PC-9 (cell line): ENCODE data around the gene SNCAIP. TPM values are rescaled to one million over a fixed set of nuclear protein-coding genes. Genes with fewer than 3 reads are reported as not detected.

Experiments used
- BruUV-seq: library from RNA; stranded (reverse); fragments of 400-500 nt; replicated peaks from 2 replicates; lab custom pipeline; 2021; lab: Mats Ljungman, UMichigan
- CTCF ChIA-PET: fragments of 300-600 bp; sonication (Branson Sonifier 250); formaldehyde crosslinking; loops from one replicate; lab custom pipeline; 2022; ENCODE audit warnings: antibody characterized with exemption; lab: Charles Lee
- POLR2A ChIA-PET: fragments of 300-600 bp; sonication (Branson Sonifier 250); formaldehyde crosslinking; loops from one replicate; lab custom pipeline; 2022; ENCODE audit warnings: antibody characterized with exemption; ENCODE audit not compliant: unreplicated experiment; lab: Charles Lee
- DNase-seq, 2 experiments: peaks; one replicate each; pipeline versions ENCODE4 v3.0.0 to v3.0.0-alpha.2; 2015 to 2022; ENCODE audit warnings: mixed read lengths in 1 of 2
- H2AFZ ChIP-seq: fragments of 200-600 bp; sonication (generic); 2 replicates; pipeline ENCODE4 v1.8.1; 2017; ENCODE audit warnings: antibody characterized with exemption
- H3F3A ChIP-seq: fragments of 200-600 bp; sonication (generic); 2 replicates; pipeline ENCODE4 v1.8.1; 2017; ENCODE audit warnings: antibody characterized with exemption, mild to moderate bottlenecking, low read depth; ENCODE audit not compliant: insufficient read depth
- H3K27ac ChIP-seq: fragments of 200-600 bp; sonication (generic); 2 replicates; pipeline ENCODE4 v1.6.1; 2016; ENCODE audit warnings: mixed run types
- H3K27me3 ChIP-seq: fragments of 200-600 bp; sonication (generic); 2 replicates; pipeline ENCODE4 v1.6.1; 2016; ENCODE audit warnings: low read depth, mixed run types; ENCODE audit not compliant: insufficient read depth
- H3K36me3 ChIP-seq: fragments of 200-600 bp; sonication (generic); 2 replicates; pipeline ENCODE4 v1.6.1; 2016; ENCODE audit warnings: low read depth, mixed run types
- H3K4me1 ChIP-seq: fragments of 200-600 bp; sonication (generic); replicated peaks from 2 replicates; pipeline ENCODE4 v1.6.1; 2016; ENCODE audit warnings: mixed run types; ENCODE audit not compliant: insufficient read depth
- H3K4me2 ChIP-seq: fragments of 200-600 bp; sonication (generic); 2 replicates; pipeline ENCODE4 v1.6.1; 2017; ENCODE audit warnings: mixed run types
- H3K4me3 ChIP-seq: fragments of 200-600 bp; sonication (generic); 2 replicates; pipeline ENCODE4 v1.6.1; 2016; ENCODE audit warnings: mixed run types
- H3K79me2 ChIP-seq: fragments of 200-600 bp; sonication (generic); 2 replicates; pipeline ENCODE4 v1.6.1; 2017; ENCODE audit warnings: low read depth, mixed run types
- H3K9me2 ChIP-seq: fragments of 200-600 bp; sonication (generic); 2 replicates; pipeline ENCODE4 v1.8.1; 2017; ENCODE audit warnings: mild to moderate bottlenecking; ENCODE audit not compliant: insufficient read depth
- H3K9me3 ChIP-seq: fragments of 200-600 bp; sonication (generic); 2 replicates; pipeline ENCODE4 v1.8.1; 2016; ENCODE audit warnings: low read depth; ENCODE audit not compliant: insufficient read depth
- H4K20me1 ChIP-seq: fragments of 200-600 bp; sonication (generic); 2 replicates; pipeline ENCODE4 v1.8.1; 2017; ENCODE audit not compliant: insufficient read depth
- CTCF ChIP-seq: fragments of 200-600 bp; sonication (generic); conservative IDR thresholded peaks from 2 replicates; pipeline ENCODE4 v1.6.1; 2017; ENCODE audit warnings: mixed run types, antibody characterized with exemption, mild to moderate bottlenecking, moderate library complexity
- EZH2 ChIP-seq: fragments of 200-600 bp; sonication (generic); IDR thresholded peaks from 2 replicates; pipeline ENCODE4 v1.8.0; 2017; ENCODE audit warnings: antibody characterized with exemption, low read depth
- intact Hi-C: fragments of 100-400 bp; cut with micrococcal nuclease; formaldehyde crosslinking; loops from one replicate; pipeline ENCODE4 v1.10.0; 2022; ENCODE audit not compliant: unreplicated experiment
- total RNA-seq: library from RNA; stranded (reverse); gene quantifications from 2 replicates; pipeline ENCODE4 v1.2.3, GENCODE V29; 2021

The SNCAIP gene
- total RNA-seq, 1 experiment from 2014 or later: not detected

DNA sequence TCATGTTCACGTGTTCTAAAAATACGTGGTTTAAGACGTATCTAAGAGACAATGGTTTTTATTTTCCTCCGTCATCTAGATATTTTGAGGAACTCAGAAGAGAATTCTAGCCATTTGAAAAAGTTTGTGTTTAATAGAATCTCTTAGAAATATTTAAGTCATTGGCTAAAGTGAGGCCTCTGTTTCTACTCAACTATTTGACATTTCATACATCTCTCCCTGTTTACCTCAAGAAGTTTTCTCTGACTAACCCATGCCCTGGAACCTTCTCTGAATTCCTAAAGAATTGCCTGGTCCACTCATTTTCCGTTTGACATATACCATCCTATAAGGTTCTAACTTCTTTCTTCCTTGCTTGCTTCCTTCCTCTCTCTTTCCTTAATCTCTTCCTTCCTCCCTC lies 178.7 kb downstream of the SNCAIP start:
- ChIA-PET CTCF (no interaction called here), POLR2A (no interaction called here)
- no peak overlapping the region for H3K4me3 ChIP-seq
- H3K79me2 ChIP-seq: no peaks in the 10 kb centered on the region
- H3F3A ChIP-seq: no peaks in the 10 kb centered on the region
- no peak overlapping the region for H3K27ac ChIP-seq
- no peak overlapping the region for H2AFZ ChIP-seq
- H4K20me1 ChIP-seq: no peaks in the 10 kb centered on the region
- no peaks in the 10 kb centered on the region for H3K27me3 ChIP-seq
- TF ChIP-seq EZH2 (no peak), CTCF (no peak)
- intact Hi-C loops: no loop called here
- no peaks in the 10 kb centered on the region for H3K36me3 ChIP-seq
- DNase-seq: no peak
- no peaks in the 10 kb centered on the region for H3K9me3 ChIP-seq
- no TSS peak for BruUV-seq
- no peaks in the 10 kb centered on the region for H3K4me1 ChIP-seq
- H3K9me2 ChIP-seq: no peaks in the 10 kb centered on the region; the same call in 1 of the 2 replicates
- no peak overlapping the region for H3K4me2 ChIP-seq

DNA sequence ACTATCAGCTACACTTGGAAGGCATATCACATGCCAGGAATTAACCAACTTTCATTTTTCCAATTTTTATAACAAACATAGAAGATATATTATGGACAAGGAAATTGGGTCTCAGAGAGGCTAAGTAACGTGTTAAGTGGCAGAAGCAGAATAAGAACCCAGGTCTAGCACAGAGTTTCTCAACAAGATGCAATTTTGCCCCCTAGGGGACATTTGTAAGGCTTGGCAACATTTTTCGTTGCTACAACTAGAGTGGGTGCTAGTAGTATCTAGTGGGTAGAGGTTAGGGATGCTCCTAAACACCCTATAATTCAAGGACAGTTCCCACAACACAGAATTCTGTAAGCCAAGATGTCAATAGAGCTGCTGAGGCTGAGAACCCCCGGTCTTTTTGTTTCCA lies 180.6 kb downstream of the SNCAIP start:
- no TSS peak for BruUV-seq

GRCh38 chr5:122493091-122494021 lies 181.3 kb downstream of the SNCAIP start:
- H3F3A ChIP-seq: no peaks in the 10 kb centered on the region
- H3K79me2 ChIP-seq: no peaks in the 10 kb centered on the region
- H2AFZ ChIP-seq: no peak overlapping the region
- no peak for DNase-seq
- H3K36me3 ChIP-seq: no peaks in the 10 kb centered on the region
- intact Hi-C loops: no loop called here
- TF ChIP-seq CTCF: no peak
- no peak for TF ChIP-seq EZH2
- no peak overlapping the region for H3K27ac ChIP-seq
- no peaks in the 10 kb centered on the region for H4K20me1 ChIP-seq
- ChIA-PET CTCF (no interaction called here), POLR2A (no interaction called here)
- H3K27me3 ChIP-seq: no peaks in the 10 kb centered on the region
- H3K9me3 ChIP-seq: no peaks in the 10 kb centered on the region
- H3K4me3 ChIP-seq: no peak overlapping the region
- no peaks in the 10 kb centered on the region for H3K4me1 ChIP-seq
- no TSS peak for BruUV-seq
- no peaks in the 10 kb centered on the region; the same call in 1 of the 2 replicates for H3K9me2 ChIP-seq
- H3K4me2 ChIP-seq: no peak overlapping the region

More for the DNA sequence above, 180.6 kb downstream of the SNCAIP start:
- H3K27me3 ChIP-seq: no peaks in the 10 kb centered on the region
- no peak for DNase-seq
- ChIA-PET CTCF (no interaction called here), POLR2A (no interaction called here)
- no peaks in the 10 kb centered on the region for H4K20me1 ChIP-seq
- no peaks in the 10 kb centered on the region for H3K4me1 ChIP-seq
- H3K79me2 ChIP-seq: no peaks in the 10 kb centered on the region
- TF ChIP-seq EZH2: no peak
- no peak for TF ChIP-seq CTCF
- H3K9me3 ChIP-seq: no peaks in the 10 kb centered on the region
- H3F3A ChIP-seq: no peaks in the 10 kb centered on the region
- H3K9me2 ChIP-seq: no peaks in the 10 kb centered on the region; the same call in 1 of the 2 replicates
- intact Hi-C loops: no loop called here
- H3K4me3 ChIP-seq: no peak overlapping the region
- no peak overlapping the region for H2AFZ ChIP-seq
- H3K36me3 ChIP-seq: no peaks in the 10 kb centered on the region
- no peak overlapping the region for H3K4me2 ChIP-seq
- H3K27ac ChIP-seq: no peak overlapping the region
